WTC11 (cell line): ENCODE measurements around the gene NXPH3. TPM values are rescaled to one million over a fixed set of nuclear protein-coding genes. Genes with fewer than 3 reads are reported as not detected.

Experiments used
- ATAC-seq: fragments of 200-7000 bp; cut with Tn5 transposase; 2 replicates; pipeline ENCODE4 v1.10.0; 2021; ENCODE audit warnings: mild to moderate bottlenecking, moderate library complexity
- CTCF ChIA-PET: fragments of 300-600 bp; sonication (Branson Sonifier 250); formaldehyde crosslinking; loops from one replicate; lab custom pipeline; 2021; ENCODE audit warnings: antibody characterized with exemption; lab: Charles Lee
- POLR2A ChIA-PET: fragments of 350-600 bp; sonication (Branson Sonifier 250); formaldehyde crosslinking; loops from one replicate; lab custom pipeline; 2021; ENCODE audit warnings: antibody characterized with exemption; lab: Charles Lee
- DNase-seq: peaks from one replicate; pipeline ENCODE4 v3.0.0; 2021; ENCODE audit warnings: low spot score
- H3K27ac Mint-ChIP-seq: 2 replicates; pipeline ENCODE4 v1.8.0; 2021; ENCODE audit warnings: mixed read lengths
- H3K27me3 Mint-ChIP-seq: 2 replicates; pipeline ENCODE4 v1.8.0; 2021; ENCODE audit warnings: low read depth, mild to moderate bottlenecking, moderate library complexity, mixed read lengths
- H3K36me3 Mint-ChIP-seq: 2 replicates; pipeline ENCODE4 v1.8.0; 2021; ENCODE audit warnings: mixed read lengths
- H3K4me1 Mint-ChIP-seq: 2 replicates; pipeline ENCODE4 v1.8.0; 2022; ENCODE audit warnings: mixed read lengths
- H3K4me3 Mint-ChIP-seq: 2 replicates; pipeline ENCODE4 v1.8.0; 2021; ENCODE audit warnings: mild to moderate bottlenecking, moderate library complexity, mixed read lengths
- H3K9me3 Mint-ChIP-seq: 2 replicates; pipeline ENCODE4 v1.8.0; 2021; ENCODE audit warnings: mixed read lengths
- CBFB ChIP-seq: sonication (generic); formaldehyde crosslinking; IDR thresholded peaks from 2 replicates; pipeline ENCODE4 v1.8.1; 2022; ENCODE audit warnings: mild to moderate bottlenecking, low read depth, missing genetic modification reagents
- EMX1 ChIP-seq: fragments of 250-450 bp; sonication (Bioruptor Pico); IDR thresholded peaks from 2 replicates; pipeline ENCODE4 v1.8.0; 2021; ENCODE audit warnings: mild to moderate bottlenecking
- FOXJ3 ChIP-seq: sonication (generic); formaldehyde crosslinking; IDR thresholded peaks from 2 replicates; pipeline ENCODE4 v1.9.0; 2021; ENCODE audit warnings: missing genetic modification reagents, mild to moderate bottlenecking, borderline replicate concordance
- GABPB1 ChIP-seq: sonication (generic); formaldehyde crosslinking; IDR thresholded peaks from 2 replicates; pipeline ENCODE4 v1.8.1; 2023; ENCODE audit warnings: mild to moderate bottlenecking, missing genetic modification reagents
- MXD4 ChIP-seq: fragments of 250-450 bp; sonication (Bioruptor Pico); IDR thresholded peaks from 2 replicates; pipeline ENCODE4 v1.8.0; 2021; ENCODE audit warnings: mild to moderate bottlenecking, moderate library complexity, borderline replicate concordance
- MYBL2 ChIP-seq: sonication (generic); formaldehyde crosslinking; IDR thresholded peaks from 2 replicates; pipeline ENCODE4 v1.8.1; 2023; ENCODE audit warnings: mild to moderate bottlenecking, moderate library complexity, missing genetic modification reagents
- NFE2L1 ChIP-seq: sonication (generic); formaldehyde crosslinking; IDR thresholded peaks from 2 replicates; pipeline ENCODE4 v1.8.1; 2023; ENCODE audit warnings: missing genetic modification reagents
- NFYB ChIP-seq: sonication (generic); formaldehyde crosslinking; conservative IDR thresholded peaks from 2 replicates; pipeline ENCODE4 v1.8.0; 2022; ENCODE audit warnings: low read depth, missing genetic modification reagents
- NR1H2 ChIP-seq: sonication (generic); formaldehyde crosslinking; IDR thresholded peaks from 2 replicates; pipeline ENCODE4 v1.9.0; 2021; ENCODE audit warnings: mild to moderate bottlenecking, moderate library complexity, missing genetic modification reagents
- OVOL2 ChIP-seq: fragments of 250-450 bp; sonication (Bioruptor Pico); IDR thresholded peaks from 2 replicates; pipeline ENCODE4 v1.9.0; 2021; ENCODE audit warnings: mild to moderate bottlenecking, borderline replicate concordance
- ZBTB21 ChIP-seq: sonication (generic); formaldehyde crosslinking; IDR thresholded peaks from 2 replicates; pipeline ENCODE4 v1.8.1; 2023; ENCODE audit warnings: mild to moderate bottlenecking, missing genetic modification reagents, borderline replicate concordance
- total RNA-seq: library from RNA; stranded (reverse); gene quantifications from 3 replicates; pipeline ENCODE4 v1.2.3, GENCODE V29; 2021
- TF ChIP-seq, protein P1 (sequence below): sonication (generic); formaldehyde crosslinking; IDR thresholded peaks from 2 replicates; pipeline ENCODE4 v1.8.0; 2022; ENCODE audit warnings: mild to moderate bottlenecking, missing genetic modification reagents
- TF ChIP-seq, protein P2 (sequence below): sonication (generic); formaldehyde crosslinking; IDR thresholded peaks from 2 replicates; pipeline ENCODE4 v1.8.1; 2023; ENCODE audit warnings: mild to moderate bottlenecking, missing genetic modification reagents, moderate library complexity
- TF ChIP-seq, protein P3 (sequence below): fragments of 250-450 bp; sonication (Bioruptor Pico); IDR thresholded peaks from 2 replicates; pipeline ENCODE4 v1.9.0; 2021; ENCODE audit warnings: moderate library complexity, mild to moderate bottlenecking, inconsistent platforms, borderline replicate concordance
- TF ChIP-seq, protein P4 (sequence below): sonication (generic); formaldehyde crosslinking; conservative IDR thresholded peaks from 2 replicates; pipeline ENCODE4 v1.8.1; 2023; ENCODE audit warnings: mild to moderate bottlenecking, low read depth, missing genetic modification reagents, moderate library complexity
- TF ChIP-seq, protein P5 (sequence below): sonication (generic); formaldehyde crosslinking; IDR thresholded peaks from 2 replicates; pipeline ENCODE4 v1.8.1; 2022; ENCODE audit warnings: low read depth, missing genetic modification reagents, borderline replicate concordance
- TF ChIP-seq, protein P6 (sequence below): sonication (generic); formaldehyde crosslinking; IDR thresholded peaks from 2 replicates; pipeline ENCODE4 v1.8.0; 2022; ENCODE audit warnings: mild to moderate bottlenecking, missing genetic modification reagents
- TF ChIP-seq, protein P7 (sequence below): sonication (generic); formaldehyde crosslinking; IDR thresholded peaks from 2 replicates; pipeline ENCODE4 v1.8.1; 2023; ENCODE audit warnings: mild to moderate bottlenecking, missing genetic modification reagents
- TF ChIP-seq, protein P8 (sequence below): sonication (generic); formaldehyde crosslinking; IDR thresholded peaks from 2 replicates; pipeline ENCODE4 v1.8.0; 2023; ENCODE audit warnings: missing genetic modification reagents
- TF ChIP-seq, protein P9 (sequence below): fragments of 250-450 bp; sonication (Bioruptor Pico); IDR thresholded peaks from 2 replicates; pipeline ENCODE4 v2.1.2; 2022; ENCODE audit warnings: mild to moderate bottlenecking, moderate library complexity
- TF ChIP-seq, protein P10 (sequence below): sonication (generic); formaldehyde crosslinking; conservative IDR thresholded peaks from 2 replicates; pipeline ENCODE4 v1.8.1; 2022; ENCODE audit warnings: mild to moderate bottlenecking, missing genetic modification reagents

Gene NXPH3
- total RNA-seq, 1 experiment from 2014 or later: 3.4 TPM

DNA sequence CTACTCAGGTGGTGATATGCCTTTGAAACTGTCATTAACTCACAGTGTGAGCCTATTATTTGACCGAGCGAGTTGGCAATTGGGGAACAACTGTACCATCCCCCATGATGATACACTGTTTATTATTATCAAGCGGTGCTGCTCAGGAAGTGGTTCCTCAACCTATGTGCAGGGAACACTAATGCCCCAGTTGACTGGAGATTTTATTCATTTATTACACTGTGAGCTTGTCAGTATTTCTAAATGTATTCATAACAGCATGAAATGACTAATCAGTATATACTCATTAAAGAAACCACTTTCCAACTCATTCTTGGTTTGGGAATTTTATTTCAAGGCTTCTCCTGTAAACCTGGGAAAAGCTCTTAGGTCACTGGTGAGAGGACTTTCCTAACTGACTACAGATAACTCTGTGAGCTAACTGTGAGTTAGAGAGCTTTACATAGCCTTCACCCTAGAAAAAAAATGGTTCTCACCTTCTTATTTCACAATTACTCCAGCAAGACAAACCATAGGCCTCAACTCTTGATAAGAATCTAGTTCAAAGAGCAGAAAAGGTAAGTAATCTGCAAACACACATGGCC, 42.4 kb downstream of the NXPH3 start:
- CTCF ChIA-PET: interaction anchor here (1.4 kb wide), 1 partner anchor 42 kb away, joined by 3 read pairs; no protein-coding TSS in a partner anchor
- TF ChIP-seq MYBL2 (CRISPR knock-in tag): no peak
- TF ChIP-seq FOXJ3 (CRISPR knock-in tag): no peak
- TF ChIP-seq, protein P1, sequence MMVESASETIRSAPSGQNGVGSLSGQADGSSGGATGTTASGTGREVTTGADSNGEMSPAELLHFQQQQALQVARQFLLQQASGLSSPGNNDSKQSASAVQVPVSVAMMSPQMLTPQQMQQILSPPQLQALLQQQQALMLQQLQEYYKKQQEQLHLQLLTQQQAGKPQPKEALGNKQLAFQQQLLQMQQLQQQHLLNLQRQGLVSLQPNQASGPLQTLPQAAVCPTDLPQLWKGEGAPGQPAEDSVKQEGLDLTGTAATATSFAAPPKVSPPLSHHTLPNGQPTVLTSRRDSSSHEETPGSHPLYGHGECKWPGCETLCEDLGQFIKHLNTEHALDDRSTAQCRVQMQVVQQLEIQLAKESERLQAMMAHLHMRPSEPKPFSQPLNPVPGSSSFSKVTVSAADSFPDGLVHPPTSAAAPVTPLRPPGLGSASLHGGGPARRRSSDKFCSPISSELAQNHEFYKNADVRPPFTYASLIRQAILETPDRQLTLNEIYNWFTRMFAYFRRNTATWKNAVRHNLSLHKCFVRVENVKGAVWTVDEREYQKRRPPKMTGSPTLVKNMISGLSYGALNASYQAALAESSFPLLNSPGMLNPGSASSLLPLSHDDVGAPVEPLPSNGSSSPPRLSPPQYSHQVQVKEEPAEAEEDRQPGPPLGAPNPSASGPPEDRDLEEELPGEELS: no peak
- TF ChIP-seq, protein P2, sequence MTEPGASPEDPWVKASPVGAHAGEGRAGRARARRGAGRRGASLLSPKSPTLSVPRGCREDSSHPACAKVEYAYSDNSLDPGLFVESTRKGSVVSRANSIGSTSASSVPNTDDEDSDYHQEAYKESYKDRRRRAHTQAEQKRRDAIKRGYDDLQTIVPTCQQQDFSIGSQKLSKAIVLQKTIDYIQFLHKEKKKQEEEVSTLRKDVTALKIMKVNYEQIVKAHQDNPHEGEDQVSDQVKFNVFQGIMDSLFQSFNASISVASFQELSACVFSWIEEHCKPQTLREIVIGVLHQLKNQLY (CRISPR knock-in tag): no peak
- TF ChIP-seq MXD4: no peak
- TF ChIP-seq EMX1 (CRISPR knock-in tag): no peak
- TF ChIP-seq, protein P3, sequence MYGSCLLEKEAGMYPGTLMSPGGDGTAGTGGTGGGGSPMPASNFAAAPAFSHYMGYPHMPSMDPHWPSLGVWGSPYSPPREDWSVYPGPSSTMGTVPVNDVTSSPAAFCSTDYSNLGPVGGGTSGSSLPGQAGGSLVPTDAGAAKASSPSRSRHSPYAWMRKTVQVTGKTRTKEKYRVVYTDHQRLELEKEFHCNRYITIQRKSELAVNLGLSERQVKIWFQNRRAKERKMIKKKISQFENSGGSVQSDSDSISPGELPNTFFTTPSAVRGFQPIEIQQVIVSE (CRISPR knock-in tag): no peak
- no peak for ATAC-seq

DNA sequence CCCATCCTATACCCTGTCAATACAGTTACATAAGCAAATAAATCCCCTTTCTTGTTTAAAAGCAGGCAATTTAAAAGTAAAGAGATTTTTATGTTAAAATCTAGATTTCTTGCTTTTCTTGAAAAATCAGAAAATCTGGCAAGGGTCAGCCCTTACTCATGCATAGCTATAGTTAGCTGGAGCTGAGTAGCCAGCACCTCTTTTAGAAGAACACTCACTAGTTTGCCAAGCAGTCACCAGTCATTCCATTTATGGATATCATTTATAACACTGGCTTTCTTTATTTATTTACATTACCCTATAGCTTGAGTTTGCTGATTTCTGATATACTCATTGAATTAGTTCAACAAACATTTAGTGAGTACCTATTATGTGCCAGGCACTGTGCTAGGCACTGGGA, 45.7 kb downstream of the NXPH3 start:
- no peak for DNase-seq
- no peaks in the 10 kb centered on the region for H3K4me1 Mint-ChIP-seq
- peaks cover 32% of the 10 kb centered on the region for H3K36me3 Mint-ChIP-seq
- ATAC-seq: no peak
- no peaks in the 10 kb centered on the region for H3K27me3 Mint-ChIP-seq
- H3K27ac Mint-ChIP-seq: no peak overlapping the region
- H3K4me3 Mint-ChIP-seq: no peak overlapping the region
- H3K9me3 Mint-ChIP-seq: no peaks in the 10 kb centered on the region
- POLR2A ChIA-PET: no interaction called here
- CTCF ChIA-PET: no interaction called here
- TF ChIP-seq NFYB (CRISPR knock-in tag) (no peak), GABPB1 (CRISPR knock-in tag) (no peak), ZBTB21 (no peak), NR1H2 (CRISPR knock-in tag) (no peak), NFE2L1 (CRISPR knock-in tag) (no peak), CBFB (CRISPR knock-in tag) (no peak), OVOL2 (CRISPR knock-in tag) (no peak)
- TF ChIP-seq, protein P4, sequence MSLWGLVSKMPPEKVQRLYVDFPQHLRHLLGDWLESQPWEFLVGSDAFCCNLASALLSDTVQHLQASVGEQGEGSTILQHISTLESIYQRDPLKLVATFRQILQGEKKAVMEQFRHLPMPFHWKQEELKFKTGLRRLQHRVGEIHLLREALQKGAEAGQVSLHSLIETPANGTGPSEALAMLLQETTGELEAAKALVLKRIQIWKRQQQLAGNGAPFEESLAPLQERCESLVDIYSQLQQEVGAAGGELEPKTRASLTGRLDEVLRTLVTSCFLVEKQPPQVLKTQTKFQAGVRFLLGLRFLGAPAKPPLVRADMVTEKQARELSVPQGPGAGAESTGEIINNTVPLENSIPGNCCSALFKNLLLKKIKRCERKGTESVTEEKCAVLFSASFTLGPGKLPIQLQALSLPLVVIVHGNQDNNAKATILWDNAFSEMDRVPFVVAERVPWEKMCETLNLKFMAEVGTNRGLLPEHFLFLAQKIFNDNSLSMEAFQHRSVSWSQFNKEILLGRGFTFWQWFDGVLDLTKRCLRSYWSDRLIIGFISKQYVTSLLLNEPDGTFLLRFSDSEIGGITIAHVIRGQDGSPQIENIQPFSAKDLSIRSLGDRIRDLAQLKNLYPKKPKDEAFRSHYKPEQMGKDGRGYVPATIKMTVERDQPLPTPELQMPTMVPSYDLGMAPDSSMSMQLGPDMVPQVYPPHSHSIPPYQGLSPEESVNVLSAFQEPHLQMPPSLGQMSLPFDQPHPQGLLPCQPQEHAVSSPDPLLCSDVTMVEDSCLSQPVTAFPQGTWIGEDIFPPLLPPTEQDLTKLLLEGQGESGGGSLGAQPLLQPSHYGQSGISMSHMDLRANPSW (CRISPR knock-in tag): no peak
- TF ChIP-seq, protein P5, sequence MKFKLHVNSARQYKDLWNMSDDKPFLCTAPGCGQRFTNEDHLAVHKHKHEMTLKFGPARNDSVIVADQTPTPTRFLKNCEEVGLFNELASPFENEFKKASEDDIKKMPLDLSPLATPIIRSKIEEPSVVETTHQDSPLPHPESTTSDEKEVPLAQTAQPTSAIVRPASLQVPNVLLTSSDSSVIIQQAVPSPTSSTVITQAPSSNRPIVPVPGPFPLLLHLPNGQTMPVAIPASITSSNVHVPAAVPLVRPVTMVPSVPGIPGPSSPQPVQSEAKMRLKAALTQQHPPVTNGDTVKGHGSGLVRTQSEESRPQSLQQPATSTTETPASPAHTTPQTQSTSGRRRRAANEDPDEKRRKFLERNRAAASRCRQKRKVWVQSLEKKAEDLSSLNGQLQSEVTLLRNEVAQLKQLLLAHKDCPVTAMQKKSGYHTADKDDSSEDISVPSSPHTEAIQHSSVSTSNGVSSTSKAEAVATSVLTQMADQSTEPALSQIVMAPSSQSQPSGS (CRISPR knock-in tag): no peak
- TF ChIP-seq, protein P6, sequence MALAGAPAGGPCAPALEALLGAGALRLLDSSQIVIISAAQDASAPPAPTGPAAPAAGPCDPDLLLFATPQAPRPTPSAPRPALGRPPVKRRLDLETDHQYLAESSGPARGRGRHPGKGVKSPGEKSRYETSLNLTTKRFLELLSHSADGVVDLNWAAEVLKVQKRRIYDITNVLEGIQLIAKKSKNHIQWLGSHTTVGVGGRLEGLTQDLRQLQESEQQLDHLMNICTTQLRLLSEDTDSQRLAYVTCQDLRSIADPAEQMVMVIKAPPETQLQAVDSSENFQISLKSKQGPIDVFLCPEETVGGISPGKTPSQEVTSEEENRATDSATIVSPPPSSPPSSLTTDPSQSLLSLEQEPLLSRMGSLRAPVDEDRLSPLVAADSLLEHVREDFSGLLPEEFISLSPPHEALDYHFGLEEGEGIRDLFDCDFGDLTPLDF: no peak
- TF ChIP-seq, protein P7, sequence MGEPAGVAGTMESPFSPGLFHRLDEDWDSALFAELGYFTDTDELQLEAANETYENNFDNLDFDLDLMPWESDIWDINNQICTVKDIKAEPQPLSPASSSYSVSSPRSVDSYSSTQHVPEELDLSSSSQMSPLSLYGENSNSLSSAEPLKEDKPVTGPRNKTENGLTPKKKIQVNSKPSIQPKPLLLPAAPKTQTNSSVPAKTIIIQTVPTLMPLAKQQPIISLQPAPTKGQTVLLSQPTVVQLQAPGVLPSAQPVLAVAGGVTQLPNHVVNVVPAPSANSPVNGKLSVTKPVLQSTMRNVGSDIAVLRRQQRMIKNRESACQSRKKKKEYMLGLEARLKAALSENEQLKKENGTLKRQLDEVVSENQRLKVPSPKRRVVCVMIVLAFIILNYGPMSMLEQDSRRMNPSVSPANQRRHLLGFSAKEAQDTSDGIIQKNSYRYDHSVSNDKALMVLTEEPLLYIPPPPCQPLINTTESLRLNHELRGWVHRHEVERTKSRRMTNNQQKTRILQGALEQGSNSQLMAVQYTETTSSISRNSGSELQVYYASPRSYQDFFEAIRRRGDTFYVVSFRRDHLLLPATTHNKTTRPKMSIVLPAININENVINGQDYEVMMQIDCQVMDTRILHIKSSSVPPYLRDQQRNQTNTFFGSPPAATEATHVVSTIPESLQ (CRISPR knock-in tag): no peak
- TF ChIP-seq, protein P8, sequence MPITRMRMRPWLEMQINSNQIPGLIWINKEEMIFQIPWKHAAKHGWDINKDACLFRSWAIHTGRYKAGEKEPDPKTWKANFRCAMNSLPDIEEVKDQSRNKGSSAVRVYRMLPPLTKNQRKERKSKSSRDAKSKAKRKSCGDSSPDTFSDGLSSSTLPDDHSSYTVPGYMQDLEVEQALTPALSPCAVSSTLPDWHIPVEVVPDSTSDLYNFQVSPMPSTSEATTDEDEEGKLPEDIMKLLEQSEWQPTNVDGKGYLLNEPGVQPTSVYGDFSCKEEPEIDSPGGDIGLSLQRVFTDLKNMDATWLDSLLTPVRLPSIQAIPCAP (CRISPR knock-in tag): no peak
- TF ChIP-seq, protein P9, sequence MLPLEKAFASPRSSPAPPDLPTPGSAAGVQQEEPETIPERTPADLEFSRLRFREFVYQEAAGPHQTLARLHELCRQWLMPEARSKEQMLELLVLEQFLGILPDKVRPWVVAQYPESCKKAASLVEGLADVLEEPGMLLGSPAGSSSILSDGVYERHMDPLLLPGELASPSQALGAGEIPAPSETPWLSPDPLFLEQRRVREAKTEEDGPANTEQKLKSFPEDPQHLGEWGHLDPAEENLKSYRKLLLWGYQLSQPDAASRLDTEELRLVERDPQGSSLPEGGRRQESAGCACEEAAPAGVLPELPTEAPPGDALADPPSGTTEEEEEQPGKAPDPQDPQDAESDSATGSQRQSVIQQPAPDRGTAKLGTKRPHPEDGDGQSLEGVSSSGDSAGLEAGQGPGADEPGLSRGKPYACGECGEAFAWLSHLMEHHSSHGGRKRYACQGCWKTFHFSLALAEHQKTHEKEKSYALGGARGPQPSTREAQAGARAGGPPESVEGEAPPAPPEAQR (CRISPR knock-in tag): no peak
- TF ChIP-seq, protein P10, sequence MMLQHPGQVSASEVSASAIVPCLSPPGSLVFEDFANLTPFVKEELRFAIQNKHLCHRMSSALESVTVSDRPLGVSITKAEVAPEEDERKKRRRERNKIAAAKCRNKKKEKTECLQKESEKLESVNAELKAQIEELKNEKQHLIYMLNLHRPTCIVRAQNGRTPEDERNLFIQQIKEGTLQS: no peak

More for the DNA sequence above, 42.4 kb downstream of the NXPH3 start:
- Mint-ChIP-seq H3K27ac (no peak overlapping the region), H3K9me3 (no peaks in the 10 kb centered on the region), H3K27me3 (no peaks in the 10 kb centered on the region), H3K4me1 (no peaks in the 10 kb centered on the region), H3K36me3 (peaks cover 38% of the 10 kb centered on the region), H3K4me3 (no peak overlapping the region)
- POLR2A ChIA-PET: no interaction called here
- no peak for DNase-seq
